Smooth muscle cell (in vitro differentiated cells): ENCODE measurements around the gene SCOC. TPM values are rescaled to one million over a fixed set of nuclear protein-coding genes. Genes with fewer than 3 reads are reported as not detected.

ENCODE experiments used
- DNase-seq: peaks from one replicate; lab custom pipeline; 2025; ENCODE audit not compliant: unreplicated experiment; lab: John Stamatoyannopoulos, UW
- H2AFZ ChIP-seq: fragments of 200-600 bp; sonication (generic); 2 replicates; pipeline ENCODE4 v1.6.0; 2016; ENCODE audit warnings: antibody characterized with exemption, low read depth, mild to moderate bottlenecking
- H3F3A ChIP-seq: fragments of 200-600 bp; sonication (generic); 2 replicates; pipeline ENCODE4 v1.6.0; 2017; ENCODE audit warnings: antibody characterized with exemption, low read depth
- H3K27ac ChIP-seq: fragments of 200-600 bp; sonication (generic); 2 replicates; pipeline ENCODE4 v1.5.1; 2016; ENCODE audit warnings: low read depth, mild to moderate bottlenecking
- H3K27me3 ChIP-seq: fragments of 200-600 bp; sonication (generic); 2 replicates; pipeline ENCODE4 v1.6.1; 2016; ENCODE audit warnings: low read depth, mild to moderate bottlenecking
- H3K36me3 ChIP-seq: fragments of 200-600 bp; sonication (generic); 2 replicates; pipeline ENCODE4 v1.5.1; 2016; ENCODE audit warnings: low read depth
- H3K4me1 ChIP-seq: fragments of 200-600 bp; sonication (generic); 2 replicates; pipeline ENCODE4 v1.5.1; 2016; ENCODE audit warnings: low read depth
- H3K4me2 ChIP-seq: fragments of 200-600 bp; sonication (generic); 2 replicates; pipeline ENCODE4 v1.6.0; 2016; ENCODE audit warnings: mild to moderate bottlenecking
- H3K4me3 ChIP-seq: fragments of 200-600 bp; sonication (generic); 2 replicates; pipeline ENCODE4 v1.5.1; 2016; ENCODE audit warnings: mild to moderate bottlenecking
- H3K79me2 ChIP-seq: fragments of 200-600 bp; sonication (generic); 2 replicates; pipeline ENCODE4 v1.6.0; 2016; ENCODE audit warnings: low read depth, mild to moderate bottlenecking
- H3K9ac ChIP-seq: fragments of 200-600 bp; sonication (generic); 2 replicates; pipeline ENCODE4 v1.6.0; 2016; ENCODE audit warnings: low read depth
- H3K9me3 ChIP-seq: fragments of 200-600 bp; sonication (generic); replicated peaks from 2 replicates; pipeline ENCODE4 v1.5.1; 2016; ENCODE audit warnings: low read depth
- H4K20me1 ChIP-seq: fragments of 200-600 bp; sonication (generic); 2 replicates; pipeline ENCODE4 v1.6.0; 2016; ENCODE audit warnings: low read depth
- WGBS: methylation state at CpG from one replicate; pipeline ENCODE4 v1.1.7; 2016; ENCODE audit warnings: low lambda C conversion rate; 5-methylcytosine and 5-hydroxymethylcytosine counted together
- polyA plus RNA-seq: library from polyadenylated mRNA; unstranded; fragments of >200 nt; fragmentation: Nextera tagmentation; extraction: Ambion mirVana; gene quantifications from 2 replicates; pipeline ENCODE4 v1.2.1, GENCODE V29; 2016
- total RNA-seq: library from RNA; depleted of rRNA; stranded (reverse); fragments of >200 nt; gene quantifications from 2 replicates; pipeline ENCODE4 v1.2.3, GENCODE V29; 2014
- TF ChIP-seq, protein P1 (sequence below): fragments of 200-600 bp; sonication (generic); IDR thresholded peaks from 2 replicates; pipeline ENCODE4 v1.5.1; 2017; ENCODE audit warnings: borderline replicate concordance, mild to moderate bottlenecking, antibody characterized with exemption; ENCODE audit not compliant: insufficient read depth, poor library complexity, severe bottlenecking

Gene SCOC
- total and polyA plus RNA-seq, 2 experiments from 2014 or later: 76.8 to 144 TPM

DNA sequence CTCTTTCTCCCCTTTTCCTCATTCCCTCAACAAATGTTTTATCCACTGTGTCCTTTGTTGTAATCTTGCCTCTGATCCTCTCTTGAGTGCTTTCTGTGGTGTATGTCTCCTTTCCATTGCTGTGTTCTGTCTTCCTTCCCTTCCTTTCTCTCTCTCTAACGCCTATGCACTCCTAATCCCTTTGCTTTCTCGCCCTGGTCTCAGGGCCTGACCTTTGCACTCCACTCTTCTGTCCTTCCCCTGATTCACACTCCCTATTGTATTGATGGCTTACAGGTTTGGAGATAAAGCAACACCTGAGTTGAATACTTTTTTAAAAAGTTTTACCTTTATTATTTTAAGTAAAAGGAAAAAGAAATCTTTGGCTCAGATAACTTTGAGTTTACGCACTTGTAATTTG, 15.6 kb upstream of the SCOC start:
- Histone ChIP-seq H3K27ac (peak overlapping the region; percentile 6), H4K20me1 (no peaks in the 10 kb centered on the region), H3K4me1 (peaks cover 14% of the 10 kb centered on the region), H3K4me2 (peak overlapping the region; percentile 19), H3K79me2 (no peaks in the 10 kb centered on the region), H3K9ac (no peak overlapping the region), H3K36me3 (no peaks in the 10 kb centered on the region), H3K4me3 (no peak overlapping the region), H2AFZ (no peak overlapping the region), H3F3A (no peaks in the 10 kb centered on the region), H3K27me3 (no peaks in the 10 kb centered on the region), H3K9me3 (no peaks in the 10 kb centered on the region)
- TF ChIP-seq, protein P1, sequence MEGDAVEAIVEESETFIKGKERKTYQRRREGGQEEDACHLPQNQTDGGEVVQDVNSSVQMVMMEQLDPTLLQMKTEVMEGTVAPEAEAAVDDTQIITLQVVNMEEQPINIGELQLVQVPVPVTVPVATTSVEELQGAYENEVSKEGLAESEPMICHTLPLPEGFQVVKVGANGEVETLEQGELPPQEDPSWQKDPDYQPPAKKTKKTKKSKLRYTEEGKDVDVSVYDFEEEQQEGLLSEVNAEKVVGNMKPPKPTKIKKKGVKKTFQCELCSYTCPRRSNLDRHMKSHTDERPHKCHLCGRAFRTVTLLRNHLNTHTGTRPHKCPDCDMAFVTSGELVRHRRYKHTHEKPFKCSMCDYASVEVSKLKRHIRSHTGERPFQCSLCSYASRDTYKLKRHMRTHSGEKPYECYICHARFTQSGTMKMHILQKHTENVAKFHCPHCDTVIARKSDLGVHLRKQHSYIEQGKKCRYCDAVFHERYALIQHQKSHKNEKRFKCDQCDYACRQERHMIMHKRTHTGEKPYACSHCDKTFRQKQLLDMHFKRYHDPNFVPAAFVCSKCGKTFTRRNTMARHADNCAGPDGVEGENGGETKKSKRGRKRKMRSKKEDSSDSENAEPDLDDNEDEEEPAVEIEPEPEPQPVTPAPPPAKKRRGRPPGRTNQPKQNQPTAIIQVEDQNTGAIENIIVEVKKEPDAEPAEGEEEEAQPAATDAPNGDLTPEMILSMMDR: no peak
- WGBS: 56% methylated on average over 3 of the region's 3 CpGs
- no peak for DNase-seq

DNA sequence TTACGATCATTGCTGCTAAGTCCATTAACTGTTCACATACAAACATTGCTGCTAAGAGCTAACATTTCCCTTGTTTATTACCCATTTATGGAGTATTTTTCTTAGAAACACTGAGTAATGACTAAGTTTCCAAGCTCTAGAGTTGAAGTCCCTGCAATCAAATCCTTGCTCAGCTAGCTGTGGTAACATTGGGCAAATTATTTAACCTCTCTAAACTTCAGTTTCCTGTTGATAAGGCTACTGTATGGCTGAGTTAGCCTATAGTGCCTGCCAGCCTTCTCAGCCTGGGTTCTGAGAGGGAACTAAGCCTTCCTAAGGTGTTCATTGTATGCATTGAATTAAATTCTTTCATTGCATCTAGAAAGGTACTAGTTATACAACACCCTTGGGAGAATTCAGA, 15.2 kb upstream of the SCOC start:
- Histone ChIP-seq H3K27ac (peak overlapping the region; percentile 6), H3K4me3 (no peak overlapping the region), H4K20me1 (no peaks in the 10 kb centered on the region), H3K9ac (no peak overlapping the region), H3K27me3 (no peaks in the 10 kb centered on the region), H3K9me3 (no peaks in the 10 kb centered on the region), H3K36me3 (no peaks in the 10 kb centered on the region), H2AFZ (no peak overlapping the region), H3K4me2 (peak overlapping the region; percentile 19), H3F3A (no peaks in the 10 kb centered on the region), H3K79me2 (no peaks in the 10 kb centered on the region), H3K4me1 (peaks cover 13% of the 10 kb centered on the region)
- WGBS: 0% methylated on average over 1 of the region's 1 CpG
- TF ChIP-seq, protein P1: no peak
- no peak for DNase-seq

DNA sequence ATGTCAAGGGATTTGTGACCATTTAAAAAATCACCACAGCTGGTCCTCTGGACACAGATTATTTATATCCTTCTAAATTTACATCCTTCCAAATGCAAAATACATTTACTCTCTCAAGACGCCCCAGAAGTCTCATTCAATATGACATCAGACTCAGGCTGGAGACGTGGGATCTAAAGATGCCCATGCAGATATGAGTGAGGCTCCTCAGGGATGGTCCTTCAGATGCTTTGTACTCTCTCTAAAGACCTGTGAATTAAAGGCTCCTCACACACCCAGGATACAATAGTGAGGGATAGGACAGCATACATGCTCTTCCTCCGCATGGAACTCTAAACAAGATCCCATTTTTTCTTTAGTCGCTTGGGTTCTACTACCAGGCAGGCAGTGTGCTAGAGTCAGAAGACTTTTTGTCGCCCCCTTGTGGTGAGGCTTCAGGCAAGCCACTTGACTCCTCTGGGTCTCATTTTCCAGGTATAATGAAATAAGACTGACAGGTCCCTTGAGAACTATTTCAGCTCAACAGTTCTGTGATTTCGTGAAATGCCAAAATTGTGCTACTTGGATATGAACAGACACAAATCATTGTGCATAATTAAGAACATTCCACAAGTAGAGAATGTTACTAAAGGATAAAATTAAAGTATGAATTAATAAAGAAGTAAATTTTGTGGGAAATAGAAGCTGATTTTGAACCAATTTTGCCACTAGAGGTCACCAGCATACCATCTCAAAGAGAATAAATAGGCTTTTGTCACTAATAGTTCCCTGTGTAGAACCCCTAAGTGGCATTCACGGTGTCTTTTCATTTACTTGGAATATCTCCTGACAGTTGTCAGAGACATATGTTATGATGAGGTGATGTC, 13.7 kb upstream of the SCOC start:
- Histone ChIP-seq H3K9ac (no peak overlapping the region), H3K4me1 (peaks cover 13% of the 10 kb centered on the region), H3K9me3 (no peaks in the 10 kb centered on the region), H3K79me2 (no peaks in the 10 kb centered on the region), H3K4me3 (no peak overlapping the region), H3K36me3 (no peaks in the 10 kb centered on the region), H3K27me3 (no peaks in the 10 kb centered on the region), H2AFZ (no peak overlapping the region), H3K27ac (peak overlapping the region; percentile 21), H3K4me2 (no peak overlapping the region), H4K20me1 (no peaks in the 10 kb centered on the region), H3F3A (no peaks in the 10 kb centered on the region)
- DNase-seq: peak; percentile 9
- TF ChIP-seq, protein P1: peak; percentile 67
- 32% methylated on average over 7 of the region's 7 CpGs for WGBS
